Ovary (tissue), 3 donors: ENCODE data around the gene UBAC1.

Experiments
- CTCF ChIP-seq, 3 donors: fragments of 450-650 bp in 2 of 3; fragments of 200-600 bp in 1 of 3; IDR thresholded peaks; one replicate each; pipeline versions ENCODE4 v1.5.1 to v1.8.0; 2016 to 2022; ENCODE audit warnings: antibody characterized with exemption in 3 of 3, mild to moderate bottlenecking in 1 of 3
- POLR2A ChIP-seq: fragments of 450-650 bp; IDR thresholded peaks from one replicate; pipeline ENCODE4 v1.6.1; 2017; ENCODE audit warnings: antibody characterized with exemption, mild to moderate bottlenecking, moderate library complexity
- donor health status: DM: no; HTN: no; CAD: no.

- TF ChIP-seq CTCF (IDR thresholded peaks at IDR 0.05): no peak
- TF ChIP-seq POLR2A: no peak
Observed at GRCh38 chr9:136004219-136004618, 43.0 kb upstream of the UBAC1 start.
